Lower lobe of right lung (tissue), 2 donors: Measurements from ENCODE around the gene TADA2B. TPM values are rescaled to one million over a fixed set of nuclear protein-coding genes. Genes with fewer than 3 reads are reported as not detected.

Source experiments
- ATAC-seq, 2 donors: fragments of 200-7000 bp; cut with Tn5 transposase; one replicate each; pipeline ENCODE4 v1.9.1; 2020 to 2022; ENCODE audit warnings: mild to moderate bottlenecking in 2 of 2, moderate library complexity in 2 of 2
- DNase-seq: peaks from one replicate; pipeline ENCODE4 v3.0.0-alpha.2; 2020
- H3K27ac ChIP-seq: fragments of 200-600 bp; one replicate; pipeline ENCODE4 v1.8.0; 2022
- H3K27me3 ChIP-seq: fragments of 200-600 bp; one replicate; pipeline ENCODE4 v1.8.0; 2022; ENCODE audit warnings: low read depth
- H3K36me3 ChIP-seq: fragments of 200-600 bp; one replicate; pipeline ENCODE4 v1.8.0; 2022; ENCODE audit warnings: mild to moderate bottlenecking
- H3K4me1 ChIP-seq: fragments of 200-600 bp; one replicate; pipeline ENCODE4 v1.8.0; 2022
- H3K4me3 ChIP-seq: fragments of 200-600 bp; one replicate; pipeline ENCODE4 v1.8.0; 2022; ENCODE audit warnings: mild to moderate bottlenecking
- H3K9me3 ChIP-seq: fragments of 200-600 bp; one replicate; pipeline ENCODE4 v1.8.0; 2022
- intact Hi-C: fragments of 100-400 bp; cut with DNase I; formaldehyde crosslinking; loops from one replicate; pipeline ENCODE4 v1.11.0; 2022
- total RNA-seq: library from RNA; stranded (reverse); fragmentation: NEBNext Ultra II Directional; extraction: Animal tissue kit (Norgen Biotek cat#: 25700); gene quantifications from one replicate; pipeline ENCODE4 v1.2.1, GENCODE V29; 2021
- TF ChIP-seq, protein P1 (sequence below): fragments of 200-600 bp; IDR thresholded peaks from one replicate; pipeline ENCODE4 v1.8.0; 2022; ENCODE audit warnings: antibody characterized with exemption, mild to moderate bottlenecking
- donor health status: DM: no; HTN: yes; CAD: no; lungs with severe emphysema.

The TADA2B gene
- total RNA-seq, 1 donor from 2014 or later, result 20.2 TPM

DNA sequence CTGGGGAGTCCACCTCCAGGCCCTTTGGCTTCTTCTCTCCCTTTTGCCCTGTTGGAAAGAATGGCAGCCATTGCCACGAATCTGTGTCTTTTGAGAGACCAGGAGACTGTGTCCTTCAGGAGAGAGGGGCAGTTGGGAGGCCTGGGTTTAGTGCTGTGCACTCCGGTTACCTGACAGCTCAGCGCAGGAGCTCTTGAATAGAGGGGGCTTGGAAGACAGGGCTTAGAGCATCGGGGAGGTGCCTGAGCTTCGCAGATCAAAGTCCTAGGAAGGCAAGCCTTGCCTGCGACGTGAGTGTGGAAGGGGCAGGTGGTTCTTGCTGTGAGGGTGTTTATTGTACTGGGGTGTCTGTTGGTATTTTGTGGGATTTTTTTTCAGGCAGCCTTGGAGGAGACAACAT lies 41.9 kb upstream of the TADA2B start:
- Histone ChIP-seq H3K27me3 (no peaks in the 10 kb centered on the region), H3K9me3 (no peaks in the 10 kb centered on the region), H3K4me3 (no peak overlapping the region), H3K4me1 (no peaks in the 10 kb centered on the region), H3K36me3 (peaks cover 98% of the 10 kb centered on the region), H3K27ac (no peak overlapping the region)
- intact Hi-C loops, result no loop called here
- DNase-seq (no peak), ATAC-seq (peak in 1 of 2 donors; percentile 7)
- TF ChIP-seq, protein P1, sequence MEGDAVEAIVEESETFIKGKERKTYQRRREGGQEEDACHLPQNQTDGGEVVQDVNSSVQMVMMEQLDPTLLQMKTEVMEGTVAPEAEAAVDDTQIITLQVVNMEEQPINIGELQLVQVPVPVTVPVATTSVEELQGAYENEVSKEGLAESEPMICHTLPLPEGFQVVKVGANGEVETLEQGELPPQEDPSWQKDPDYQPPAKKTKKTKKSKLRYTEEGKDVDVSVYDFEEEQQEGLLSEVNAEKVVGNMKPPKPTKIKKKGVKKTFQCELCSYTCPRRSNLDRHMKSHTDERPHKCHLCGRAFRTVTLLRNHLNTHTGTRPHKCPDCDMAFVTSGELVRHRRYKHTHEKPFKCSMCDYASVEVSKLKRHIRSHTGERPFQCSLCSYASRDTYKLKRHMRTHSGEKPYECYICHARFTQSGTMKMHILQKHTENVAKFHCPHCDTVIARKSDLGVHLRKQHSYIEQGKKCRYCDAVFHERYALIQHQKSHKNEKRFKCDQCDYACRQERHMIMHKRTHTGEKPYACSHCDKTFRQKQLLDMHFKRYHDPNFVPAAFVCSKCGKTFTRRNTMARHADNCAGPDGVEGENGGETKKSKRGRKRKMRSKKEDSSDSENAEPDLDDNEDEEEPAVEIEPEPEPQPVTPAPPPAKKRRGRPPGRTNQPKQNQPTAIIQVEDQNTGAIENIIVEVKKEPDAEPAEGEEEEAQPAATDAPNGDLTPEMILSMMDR, result no peak

DNA sequence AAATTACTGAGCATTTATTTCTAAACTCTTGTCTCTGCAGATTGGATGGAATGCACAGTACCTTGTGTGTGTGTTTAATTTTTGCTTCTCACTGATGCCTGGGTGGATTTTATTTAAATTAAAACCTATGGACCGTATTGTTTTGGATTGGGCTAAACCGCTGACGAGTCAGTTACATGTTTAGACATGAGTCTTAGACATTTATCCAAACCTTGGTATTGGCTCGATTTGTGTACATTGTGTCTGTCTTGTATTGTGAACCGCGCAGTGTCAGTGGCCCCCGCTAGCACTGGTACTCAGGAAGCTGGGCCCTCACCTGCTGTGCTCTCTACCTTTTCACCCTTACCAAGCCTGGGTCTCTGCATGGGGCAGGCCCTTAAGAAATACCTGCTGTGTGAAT lies 40.8 kb upstream of the TADA2B start:
- Histone ChIP-seq H3K4me1 (no peaks in the 10 kb centered on the region), H3K36me3 (peaks cover 96% of the 10 kb centered on the region)

DNA sequence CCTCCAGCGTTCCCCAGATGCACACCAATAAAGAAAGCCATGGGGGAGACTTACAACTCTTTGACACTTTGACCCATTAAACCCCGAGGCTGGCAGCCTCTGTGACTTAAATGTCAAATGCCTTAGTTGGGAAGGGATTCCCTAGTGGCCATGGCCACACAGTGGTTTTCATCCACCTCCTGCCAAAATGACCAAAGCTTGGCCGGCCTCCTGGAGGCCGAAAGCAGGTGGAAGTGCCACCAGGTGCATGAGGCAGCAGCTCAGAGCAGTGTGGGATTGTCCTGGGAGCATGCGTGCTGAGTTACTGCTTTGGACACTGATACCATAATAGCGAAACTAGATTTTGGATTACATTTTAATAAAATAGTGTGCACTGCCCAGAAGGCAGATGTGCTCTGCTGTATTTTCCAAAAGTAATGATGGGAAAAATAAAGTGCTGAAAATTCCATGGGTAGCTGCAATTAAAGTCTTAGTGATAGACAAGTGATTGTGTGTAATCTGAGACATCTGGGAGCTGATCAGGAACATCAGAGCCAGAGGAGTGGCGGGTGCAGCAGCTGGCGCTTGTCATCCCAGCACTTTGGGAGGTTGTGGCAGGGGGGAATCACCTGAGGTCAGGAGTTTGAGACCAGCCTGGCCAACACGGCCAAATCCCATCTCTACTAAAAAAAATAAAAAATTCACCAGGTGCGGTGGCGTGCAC lies 39.8 kb upstream of the TADA2B start:
- Histone ChIP-seq H3K9me3 (no peaks in the 10 kb centered on the region), H3K27me3 (no peaks in the 10 kb centered on the region), H3K27ac (no peak overlapping the region), H3K36me3 (peaks cover 97% of the 10 kb centered on the region), H3K4me1 (no peaks in the 10 kb centered on the region), H3K4me3 (no peak overlapping the region)
- ATAC-seq, result no peak
- DNase-seq, result no peak
- TF ChIP-seq, protein P1, result no peak
- intact Hi-C loops, result no loop called here

More for the DNA sequence above, 40.8 kb upstream of the TADA2B start:
- no peak for ATAC-seq
- Histone ChIP-seq H3K27ac (no peak overlapping the region), H3K9me3 (no peaks in the 10 kb centered on the region), H3K27me3 (no peaks in the 10 kb centered on the region), H3K4me3 (no peak overlapping the region)
- intact Hi-C loops, result no loop called here
- no peak for DNase-seq
- TF ChIP-seq, protein P1, result no peak

DNA sequence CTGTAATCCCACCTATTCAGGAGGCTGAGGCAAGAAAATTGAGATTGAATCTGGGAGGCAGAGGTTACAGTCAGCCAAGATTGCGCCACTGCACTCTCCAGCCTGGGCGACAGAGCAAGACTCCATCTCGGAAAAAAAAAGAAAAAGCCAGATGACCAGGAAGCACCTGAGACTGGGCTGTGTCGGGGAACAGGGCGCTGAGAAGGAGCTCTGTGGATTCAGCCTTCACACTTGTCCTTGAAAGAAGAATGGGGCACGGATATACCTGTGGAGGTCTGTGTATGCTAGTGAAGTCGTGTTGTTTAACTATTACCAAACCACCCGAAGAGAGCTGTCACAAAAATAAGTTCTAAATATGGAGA lies 39.3 kb upstream of the TADA2B start:
- H3K36me3 ChIP-seq, result peaks cover 97% of the 10 kb centered on the region
- DNase-seq (no peak), ATAC-seq (no peak)
- TF ChIP-seq, protein P1, result no peak
- H3K27me3 ChIP-seq, result no peaks in the 10 kb centered on the region
- H3K4me3 ChIP-seq, result no peak overlapping the region
- H3K9me3 ChIP-seq, result no peaks in the 10 kb centered on the region
- H3K4me1 ChIP-seq, result no peaks in the 10 kb centered on the region
- intact Hi-C loops, result no loop called here
- no peak overlapping the region for H3K27ac ChIP-seq

DNA sequence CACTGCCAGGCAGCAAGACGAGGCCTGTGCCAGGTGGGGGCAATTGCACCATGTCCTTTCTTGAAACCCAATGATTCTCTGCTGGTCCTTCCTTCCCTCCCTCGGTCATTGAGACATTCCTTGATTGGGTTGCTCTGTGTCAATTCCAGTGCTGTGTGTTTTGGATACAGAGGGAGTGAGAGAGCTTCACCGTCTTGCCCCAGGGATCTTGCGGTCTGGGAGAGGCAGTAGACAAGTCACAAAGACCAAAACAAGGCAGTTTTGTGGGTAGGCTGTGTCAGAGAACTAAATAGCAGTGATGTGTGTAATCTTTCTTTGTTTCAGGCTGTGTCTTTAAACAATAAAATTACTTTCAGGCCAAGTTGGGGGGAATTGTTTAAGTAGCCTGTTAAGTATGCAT lies 38.8 kb upstream of the TADA2B start:
- Histone ChIP-seq H3K27ac (no peak overlapping the region), H3K4me1 (no peaks in the 10 kb centered on the region), H3K4me3 (no peak overlapping the region), H3K36me3 (peaks cover 97% of the 10 kb centered on the region), H3K9me3 (no peaks in the 10 kb centered on the region), H3K27me3 (no peaks in the 10 kb centered on the region)
- DNase-seq (no peak), ATAC-seq (no peak)
- TF ChIP-seq, protein P1, result no peak
- intact Hi-C loops, result no loop called here
